Measurements from ENCODE around the gene INO80.

INO80 gene

GRCh38 chr15:41006479-41006878, 109.6 kb downstream of the INO80 start:
- Histone ChIP-seq H3K27ac (no peak overlapping the region), H3K4me3 (no peak overlapping the region)
- TF ChIP-seq CTCF (IDR thresholded peaks at IDR 0.05), result no peak
- DNase-seq (ENCODE audit: low spot score), result no peak

DNA sequence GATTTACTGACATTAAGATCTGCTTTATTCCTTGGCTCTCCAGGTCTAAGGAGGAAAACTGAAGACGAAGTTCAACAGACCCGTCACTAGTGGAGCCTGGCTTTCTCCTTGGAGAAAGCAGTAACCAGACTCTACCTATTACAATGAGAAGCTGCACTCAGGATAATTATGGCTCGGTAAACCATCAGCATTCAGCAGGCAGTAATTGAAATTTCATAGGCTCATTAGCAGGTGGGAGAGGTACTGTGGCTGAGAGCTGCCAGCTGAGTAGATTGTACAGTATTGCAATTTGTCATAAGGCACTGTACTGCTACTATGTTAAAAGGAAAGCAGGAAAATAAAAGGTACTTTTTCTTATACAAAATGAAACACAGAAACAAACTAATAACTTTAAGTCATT, 111.6 kb downstream of the INO80 start:
- Histone ChIP-seq H3K4me3 (no peak overlapping the region), H3K27ac (no peak overlapping the region)
- TF ChIP-seq CTCF (IDR thresholded peaks at IDR 0.05), result no peak
- DNase-seq (ENCODE audit: low spot score), result no peak

DNA sequence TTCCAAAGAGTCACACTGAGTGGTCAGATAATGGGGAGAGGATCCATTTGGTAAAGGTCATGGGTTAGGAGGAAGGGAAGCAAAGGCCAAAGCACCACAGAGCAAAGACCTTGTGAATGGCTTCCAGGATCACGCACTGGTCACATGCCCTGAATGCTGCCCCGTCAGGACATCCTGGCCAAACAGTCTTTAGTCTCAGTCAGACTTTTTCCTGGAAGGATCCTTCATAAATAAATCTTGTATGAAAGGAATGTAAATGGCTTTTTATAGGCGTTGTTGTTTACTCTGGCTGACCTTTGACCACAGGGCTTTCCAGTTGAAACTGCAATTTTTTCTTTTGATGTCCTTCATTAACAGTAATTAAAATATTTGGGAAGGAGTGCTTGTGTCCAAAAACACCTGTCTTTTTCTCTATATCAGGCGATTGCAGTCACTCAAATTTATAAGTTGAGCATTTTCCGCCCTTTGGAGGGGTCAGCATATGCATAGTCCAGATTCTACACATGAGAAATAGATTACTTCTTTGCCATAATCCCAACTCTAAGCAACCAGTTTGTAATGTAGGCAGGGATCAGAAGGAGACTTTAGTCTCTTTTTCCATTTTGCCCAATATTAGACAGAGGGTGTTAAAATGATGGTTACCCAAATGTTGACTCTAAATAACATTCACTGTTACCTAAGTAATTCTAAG, 114.4 kb downstream of the INO80 start:
- H3K27ac ChIP-seq, result peak overlapping the region in 1 of 2 donors; percentile 0

DNA sequence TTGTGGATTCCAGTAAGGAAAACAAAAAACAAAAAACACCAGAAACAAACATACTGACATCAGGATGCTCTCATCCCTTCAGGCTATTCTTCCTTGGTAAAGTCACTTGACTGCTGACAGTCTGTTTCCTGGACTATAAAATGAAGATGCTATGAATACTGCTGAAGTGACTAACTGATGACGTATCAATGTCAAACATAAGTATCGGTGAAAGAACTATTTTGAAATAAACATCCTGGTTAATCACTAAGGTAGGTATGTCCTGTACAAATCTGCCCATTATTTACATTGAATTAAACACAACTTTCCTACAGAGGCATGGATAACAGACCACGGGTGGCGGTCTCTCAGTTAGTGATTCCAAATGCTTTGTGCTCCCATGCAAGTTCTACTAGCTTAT, 116.9 kb downstream of the INO80 start:
- H3K27ac ChIP-seq, result no peak overlapping the region
- no peak for TF ChIP-seq CTCF (IDR thresholded peaks at IDR 0.05)
- DNase-seq (ENCODE audit: low spot score), result no peak
- H3K4me3 ChIP-seq, result no peak overlapping the region

More for the DNA sequence above, 114.4 kb downstream of the INO80 start:
- TF ChIP-seq CTCF (IDR thresholded peaks at IDR 0.05), result no peak
- H3K4me3 ChIP-seq, result no peak overlapping the region
- DNase-seq (ENCODE audit: low spot score), result no peak

DNA sequence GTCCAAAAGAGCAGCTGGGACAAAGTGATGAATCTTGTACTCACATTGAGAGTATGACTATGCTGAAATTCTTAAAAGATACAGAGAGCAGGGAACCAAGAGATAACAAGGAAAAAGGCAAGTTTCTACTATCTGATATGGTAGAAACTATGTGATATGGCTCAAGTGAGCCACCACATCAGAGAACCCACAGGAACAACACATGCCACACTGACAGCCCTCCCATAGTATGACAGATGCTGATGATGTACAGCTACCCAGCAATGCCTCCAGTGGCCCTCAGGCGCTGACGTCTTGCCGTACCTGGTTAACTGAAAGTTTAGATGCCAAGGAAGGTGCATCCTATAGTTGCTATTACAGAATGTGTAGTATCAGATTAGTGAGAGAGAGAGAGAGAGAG, 120.4 kb downstream of the INO80 start:
- no peak for DNase-seq (ENCODE audit: low spot score)
- H3K27ac ChIP-seq, result no peak overlapping the region
- no peak for TF ChIP-seq CTCF (IDR thresholded peaks at IDR 0.05)
- no peak overlapping the region for H3K4me3 ChIP-seq

- Histone ChIP-seq H3K27ac (peak overlapping the region; percentile 40 to 51), H3K4me3 (no peak overlapping the region)
- no peak for DNase-seq (ENCODE audit: low spot score)
- TF ChIP-seq CTCF (IDR thresholded peaks at IDR 0.05), result no peak
These were observed 123.3 kb downstream of the INO80 start for GRCh38 chr15:40992825-40993224.

DNA sequence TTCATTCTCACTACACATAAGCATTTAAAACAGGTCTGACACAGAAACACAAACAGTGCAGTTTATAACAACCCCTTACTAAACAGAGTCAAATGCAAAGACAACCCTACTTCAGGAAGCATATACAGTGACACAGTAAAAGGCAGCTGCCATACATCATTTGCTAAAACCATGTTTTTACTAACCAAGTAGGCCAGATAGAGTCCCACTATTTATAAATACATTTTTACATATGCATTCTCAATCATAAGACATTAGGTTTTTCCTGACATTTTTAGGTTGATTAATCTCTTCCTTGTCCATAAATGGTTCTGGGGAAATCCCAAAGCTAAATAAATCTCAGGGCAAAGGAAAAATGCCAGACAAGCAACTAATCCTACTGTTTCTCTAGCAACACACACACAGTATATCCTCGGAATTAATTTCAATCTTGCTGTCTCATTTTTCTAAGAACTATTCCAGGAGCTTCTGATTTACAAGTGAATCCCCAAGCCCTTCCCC, 123.8 kb downstream of the INO80 start:
- no peak for DNase-seq (ENCODE audit: low spot score)
- no peak for TF ChIP-seq CTCF (IDR thresholded peaks at IDR 0.05)
- Histone ChIP-seq H3K27ac (no peak overlapping the region), H3K4me3 (no peak overlapping the region)
